CD8-positive, alpha-beta memory T cell (primary cell): ENCODE results near the gene LDHB. TPM values are rescaled to one million over a fixed set of nuclear protein-coding genes. Genes with fewer than 3 reads are reported as not detected.
A peak's percentile ranks its signal among the peaks of the same experiment; 100 is the strongest.

Source experiments
- CTCF ChIA-PET: fragments of 350-600 bp; sonication (Branson Sonifier 250); formaldehyde crosslinking; loops from one replicate; lab custom pipeline; 2021; ENCODE audit warnings: antibody characterized with exemption; lab: Charles Lee
- POLR2A ChIA-PET: fragments of 350-600 bp; sonication (Branson Sonifier 250); formaldehyde crosslinking; loops from one replicate; lab custom pipeline; 2021; ENCODE audit warnings: antibody characterized with exemption; lab: Charles Lee
- DNase-seq, 5 donors: peaks; one replicate each; pipeline versions ENCODE4 v3.0.0 to v3.0.0-alpha.2; 2020 to 2022; ENCODE audit warnings: mixed read lengths in 1 of 5
- H3K27ac ChIP-seq: one replicate; pipeline ENCODE4 v1.7.0; 2013; ENCODE audit warnings: low read depth, mild to moderate bottlenecking, low read length, moderate library complexity
- H3K27me3 ChIP-seq: 2 replicates; pipeline ENCODE4 v1.7.0; 2013; ENCODE audit warnings: low read length, mild to moderate bottlenecking; ENCODE audit not compliant: insufficient read depth, poor library complexity, severe bottlenecking
- H3K36me3 ChIP-seq: 2 replicates; pipeline ENCODE4 v1.7.0; 2013; ENCODE audit warnings: mild to moderate bottlenecking, low read length, moderate library complexity; ENCODE audit not compliant: insufficient read depth
- H3K4me1 ChIP-seq: 2 replicates; pipeline ENCODE4 v1.7.0; 2013; ENCODE audit warnings: mild to moderate bottlenecking, low read length, moderate library complexity; ENCODE audit not compliant: insufficient read depth
- H3K4me3 ChIP-seq: 2 replicates; pipeline ENCODE4 v1.7.0; 2013; ENCODE audit warnings: mild to moderate bottlenecking, low read length
- H3K9me3 ChIP-seq: 2 replicates; pipeline ENCODE4 v1.7.0; 2013; ENCODE audit warnings: mild to moderate bottlenecking, low read length
- H3K27ac Mint-ChIP-seq, 8 donors: one replicate each; pipeline ENCODE4 v1.8.0; 2020 to 2021; ENCODE audit warnings: mixed read lengths in 8 of 8, mild to moderate bottlenecking in 6 of 8, inconsistent platforms in 3 of 8, moderate library complexity in 3 of 8
- H3K27me3 Mint-ChIP-seq, 2 donors: one replicate each; pipeline ENCODE4 v1.8.0; 2020 to 2021; ENCODE audit warnings: mixed read lengths in 2 of 2, mild to moderate bottlenecking in 1 of 2, moderate library complexity in 1 of 2
- H3K36me3 Mint-ChIP-seq, 3 donors: one replicate each; pipeline ENCODE4 v1.8.0; 2020 to 2021; ENCODE audit warnings: mixed read lengths in 3 of 3, inconsistent platforms in 1 of 3, mild to moderate bottlenecking in 1 of 3
- H3K4me1 Mint-ChIP-seq, 3 donors: one replicate each; pipeline ENCODE4 v1.8.0; 2020 to 2021; ENCODE audit warnings: mixed read lengths in 3 of 3, inconsistent platforms in 1 of 3, mild to moderate bottlenecking in 1 of 3
- H3K4me3 Mint-ChIP-seq, 7 donors: one replicate each; pipeline ENCODE4 v1.8.0; 2020 to 2021; ENCODE audit warnings: mixed read lengths in 7 of 7, mild to moderate bottlenecking in 6 of 7, moderate library complexity in 4 of 7, inconsistent platforms in 2 of 7
- H3K9me3 Mint-ChIP-seq, 5 donors: one replicate each; pipeline ENCODE4 v1.8.0; 2020 to 2022; ENCODE audit warnings: mixed read lengths in 5 of 5, mild to moderate bottlenecking in 3 of 5, moderate library complexity in 2 of 5, inconsistent platforms in 1 of 5
- polyA plus RNA-seq: library from polyadenylated mRNA; unstranded; fragments of 300-500 nt; fragmentation: Illumina TruSeq; gene quantifications from one replicate; pipeline ENCODE4 v1.2.3, GENCODE V29; 2021
- total RNA-seq, 2 experiments: library from RNA; stranded (reverse); gene quantifications; one replicate each; pipeline ENCODE4 v1.2.3, GENCODE V29; 2021

The LDHB gene
- total and polyA plus RNA-seq, 3 experiments from 2014 or later, result 1,224 to 1,721 (median 1,700) TPM

DNA sequence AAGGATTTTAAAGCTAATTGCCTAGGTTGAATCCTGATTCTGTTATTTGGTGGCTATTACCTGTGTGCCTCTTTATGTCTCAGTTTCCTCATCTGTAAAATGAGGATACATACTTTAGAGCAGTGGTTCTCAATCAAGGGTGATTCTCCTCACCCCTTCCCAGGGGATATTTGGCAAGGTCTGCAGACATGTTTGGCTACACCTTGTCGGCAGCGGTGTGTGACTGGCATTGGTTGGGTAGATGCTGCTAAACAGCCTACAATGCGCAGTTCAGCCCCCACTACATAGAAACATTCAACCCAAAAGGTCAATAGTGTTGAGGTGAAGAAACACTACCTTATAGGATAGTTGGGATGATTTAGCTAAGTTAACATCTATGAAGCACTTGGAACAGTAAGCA, 23.4 kb downstream of the LDHB start:
- peaks cover 24 to 68% (median 24%) of the 10 kb centered on the region in 3 donors for H3K36me3 Mint-ChIP-seq
- ChIA-PET CTCF (no interaction called here), POLR2A (no interaction called here)
- peaks cover 0 to 2% (median 0%) of the 10 kb centered on the region in 5 donors for H3K9me3 Mint-ChIP-seq
- H3K4me1 Mint-ChIP-seq, result peaks cover 16 to 27% (median 22%) of the 10 kb centered on the region in 3 donors
- H3K27me3 Mint-ChIP-seq, result no peaks in the 10 kb centered on the region
- no peak for DNase-seq
- Histone ChIP-seq H3K4me3 (no peak overlapping the region), H3K27me3 (no peaks in the 10 kb centered on the region), H3K36me3 (peaks cover 31% of the 10 kb centered on the region), H3K4me1 (peaks cover 9% of the 10 kb centered on the region), H3K9me3 (no peaks in the 10 kb centered on the region), H3K27ac (no peak overlapping the region)
- no peak overlapping the region for H3K4me3 Mint-ChIP-seq
- peak overlapping the region in 3 of 8 donors; percentile 32 to 46 (median 33) for H3K27ac Mint-ChIP-seq

DNA sequence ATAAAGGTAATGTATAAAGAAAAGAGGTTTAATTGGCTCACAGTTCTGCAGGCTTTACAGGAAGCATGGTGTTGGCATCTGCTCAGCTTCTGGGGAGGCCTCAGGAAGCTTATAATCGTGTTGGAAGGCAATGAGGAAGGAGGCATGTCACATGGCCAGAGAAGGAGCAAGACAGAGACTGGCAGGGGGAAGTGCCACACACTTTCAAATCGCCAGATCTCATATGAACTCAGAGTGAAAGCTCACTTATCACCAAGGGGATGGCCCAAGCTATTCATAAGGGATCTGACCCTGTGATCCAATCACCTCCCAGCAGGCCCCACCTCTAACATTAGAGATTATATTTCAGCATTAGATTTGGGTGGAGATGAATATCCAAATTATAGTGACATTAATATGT, 26.3 kb downstream of the LDHB start:
- peaks cover 0 to 5% (median 3%) of the 10 kb centered on the region in 3 donors for H3K4me1 Mint-ChIP-seq
- H3K9me3 Mint-ChIP-seq, result peaks cover 0 to 2% (median 0%) of the 10 kb centered on the region in 5 donors
- H3K9me3 ChIP-seq, result no peaks in the 10 kb centered on the region
- no peak overlapping the region for H3K4me3 Mint-ChIP-seq
- ChIA-PET CTCF (interaction anchor here (1.2 kb wide), 2 partner anchors 10 to 49 kb away, joined by 3 to 4 read pairs; no protein-coding TSS in a partner anchor), POLR2A (interaction anchor here (0.8 kb wide), 1 partner anchor 118 kb away, joined by 3 read pairs; no protein-coding TSS in a partner anchor)
- H3K4me1 ChIP-seq, result no peaks in the 10 kb centered on the region
- peaks cover 26 to 46% (median 28%) of the 10 kb centered on the region in 3 donors for H3K36me3 Mint-ChIP-seq
- H3K4me3 ChIP-seq, result no peak overlapping the region
- no peak for DNase-seq
- H3K27me3 Mint-ChIP-seq, result no peaks in the 10 kb centered on the region
- no peak overlapping the region for H3K27ac ChIP-seq
- peak overlapping the region in 2 of 8 donors; percentile 29 to 44 for H3K27ac Mint-ChIP-seq
- no peaks in the 10 kb centered on the region for H3K27me3 ChIP-seq
- peaks cover 16% of the 10 kb centered on the region for H3K36me3 ChIP-seq

DNA sequence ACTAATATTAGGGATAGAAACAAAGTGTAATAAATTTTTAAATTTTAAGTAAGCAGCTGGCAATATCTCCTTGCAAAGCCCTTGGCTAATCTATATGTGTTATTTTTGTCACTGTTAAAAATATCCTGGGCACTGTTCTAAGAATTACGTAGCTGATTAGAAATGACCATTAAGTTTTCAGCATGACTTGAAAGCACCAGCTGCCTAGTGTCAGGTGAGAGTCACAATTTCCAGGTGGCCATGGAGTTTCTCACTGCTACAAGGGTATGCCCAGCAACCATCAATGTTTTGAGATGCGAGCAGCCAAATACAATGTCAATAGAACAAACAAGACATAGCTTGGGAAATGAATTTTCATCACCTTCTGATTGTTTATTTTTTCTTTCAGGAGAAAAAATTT, 29.7 kb downstream of the LDHB start:
- no peaks in the 10 kb centered on the region for H3K27me3 ChIP-seq
- Mint-ChIP-seq H3K36me3 (peaks cover 11 to 22% (median 17%) of the 10 kb centered on the region in 3 donors), H3K4me3 (no peak overlapping the region), H3K4me1 (peaks cover 0 to 5% (median 3%) of the 10 kb centered on the region in 3 donors), H3K27ac (no peak overlapping the region), H3K9me3 (peaks cover 0 to 3% (median 0%) of the 10 kb centered on the region in 5 donors), H3K27me3 (no peaks in the 10 kb centered on the region)
- H3K4me3 ChIP-seq, result no peak overlapping the region
- H3K9me3 ChIP-seq, result no peaks in the 10 kb centered on the region
- no peak overlapping the region for H3K27ac ChIP-seq
- H3K36me3 ChIP-seq, result no peaks in the 10 kb centered on the region
- CTCF ChIA-PET, result no interaction called here
- POLR2A ChIA-PET, result no interaction called here
- no peaks in the 10 kb centered on the region for H3K4me1 ChIP-seq
- no peak for DNase-seq

DNA sequence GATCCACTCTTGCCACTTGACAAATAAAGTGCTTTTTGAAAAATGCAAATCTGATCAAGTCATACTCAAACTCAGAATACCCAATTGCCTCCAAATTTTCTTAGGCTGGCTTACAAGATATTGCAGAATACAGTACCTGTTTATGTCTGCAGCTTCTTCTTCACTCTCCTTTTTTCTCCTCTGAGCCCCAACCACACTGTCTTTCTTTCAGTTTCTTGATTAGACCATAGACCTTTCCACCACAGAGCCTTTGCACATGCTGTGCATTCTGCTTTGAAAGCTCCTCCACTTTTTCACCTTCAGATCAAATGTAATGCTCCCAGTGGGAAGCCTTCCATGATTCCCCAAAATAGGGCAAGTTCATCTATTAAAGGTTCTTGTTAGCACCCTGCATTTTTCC, 39.1 kb downstream of the LDHB start:
- H3K36me3 ChIP-seq, result no peaks in the 10 kb centered on the region
- no peak overlapping the region for H3K27ac ChIP-seq
- Mint-ChIP-seq H3K36me3 (peaks cover 1 to 18% (median 4%) of the 10 kb centered on the region in 3 donors), H3K4me1 (peaks cover 40 to 53% (median 50%) of the 10 kb centered on the region in 3 donors), H3K4me3 (no peak overlapping the region), H3K27me3 (no peaks in the 10 kb centered on the region), H3K9me3 (peaks cover 0 to 8% (median 0%) of the 10 kb centered on the region in 5 donors), H3K27ac (peak overlapping the region in 5 of 8 donors; percentile 17 to 74 (median 37))
- CTCF ChIA-PET, result interaction anchor here (2.1 kb wide), 1 partner anchor 59 kb away, joined by 5 read pairs; no protein-coding TSS in a partner anchor
- peaks cover 36% of the 10 kb centered on the region for H3K4me1 ChIP-seq
- DNase-seq, result no peak
- H3K4me3 ChIP-seq, result no peak overlapping the region
- POLR2A ChIA-PET, result no interaction called here
- H3K9me3 ChIP-seq, result no peaks in the 10 kb centered on the region
- H3K27me3 ChIP-seq, result no peaks in the 10 kb centered on the region

DNA sequence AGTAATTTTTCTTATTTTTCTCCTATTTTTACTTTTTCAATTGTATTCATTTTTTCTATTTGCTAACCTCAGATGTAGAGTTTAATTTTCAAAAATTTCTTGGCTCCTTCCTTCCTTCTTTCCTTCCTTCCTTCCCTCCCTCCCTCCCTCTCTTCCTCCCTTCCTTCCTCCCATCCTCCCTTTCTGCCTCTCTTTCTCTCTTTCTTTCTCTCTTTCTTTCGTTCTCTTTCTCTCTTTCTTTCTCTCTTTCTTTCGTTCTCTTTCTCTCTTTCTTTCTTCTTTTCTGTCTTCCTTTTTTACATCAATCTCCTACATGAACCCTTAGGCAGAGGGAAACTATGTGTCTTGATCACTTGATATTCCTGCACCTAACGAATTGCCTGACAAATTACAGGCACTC, 40.6 kb downstream of the LDHB start:
- Histone ChIP-seq H3K4me3 (no peak overlapping the region), H3K9me3 (no peaks in the 10 kb centered on the region), H3K27me3 (no peaks in the 10 kb centered on the region), H3K4me1 (peaks cover 49% of the 10 kb centered on the region), H3K36me3 (no peaks in the 10 kb centered on the region), H3K27ac (no peak overlapping the region)
- ChIA-PET CTCF (no interaction called here), POLR2A (no interaction called here)
- Mint-ChIP-seq H3K4me3 (no peak overlapping the region), H3K36me3 (peaks cover 1 to 22% (median 4%) of the 10 kb centered on the region in 3 donors), H3K4me1 (peaks cover 47 to 65% (median 58%) of the 10 kb centered on the region in 3 donors), H3K27me3 (no peaks in the 10 kb centered on the region), H3K9me3 (peaks cover 0 to 8% (median 0%) of the 10 kb centered on the region in 5 donors), H3K27ac (peak overlapping the region in 5 of 8 donors; percentile 10 to 89 (median 74))
- DNase-seq, result no peak

DNA sequence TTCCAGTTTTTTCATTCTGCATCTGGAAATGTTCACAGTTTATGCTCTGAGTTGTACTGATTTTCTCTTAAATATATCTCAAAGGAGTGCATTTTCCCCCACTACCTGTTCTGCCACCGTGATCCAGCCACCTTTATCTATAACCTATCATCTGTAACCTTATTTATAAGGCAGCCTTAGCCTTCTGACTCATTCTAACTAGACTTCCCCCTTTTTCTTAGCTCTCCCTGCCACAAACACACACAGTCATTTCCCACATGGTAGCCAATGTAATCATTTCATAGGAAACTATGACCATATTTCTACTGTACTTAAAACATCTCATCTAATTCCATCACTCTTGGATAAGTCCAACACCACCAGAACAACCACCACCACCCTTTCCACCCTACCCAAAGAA, 42.2 kb downstream of the LDHB start:
- DNase-seq, result peak in 1 of 5 donors; percentile 11
- Histone ChIP-seq H3K27ac (no peak overlapping the region), H3K4me3 (peak overlapping the region; percentile 11), H3K9me3 (no peaks in the 10 kb centered on the region), H3K27me3 (no peaks in the 10 kb centered on the region), H3K36me3 (no peaks in the 10 kb centered on the region), H3K4me1 (peaks cover 49% of the 10 kb centered on the region)
- H3K4me3 Mint-ChIP-seq, result peak overlapping the region; percentile 2 to 61 (median 31)
- peaks cover 47 to 65% (median 58%) of the 10 kb centered on the region in 3 donors for H3K4me1 Mint-ChIP-seq
- peaks cover 1 to 22% (median 4%) of the 10 kb centered on the region in 3 donors for H3K36me3 Mint-ChIP-seq
- H3K27me3 Mint-ChIP-seq, result no peaks in the 10 kb centered on the region
- POLR2A ChIA-PET, result no interaction called here
- peaks cover 0 to 8% (median 0%) of the 10 kb centered on the region in 5 donors for H3K9me3 Mint-ChIP-seq
- H3K27ac Mint-ChIP-seq, result peak overlapping the region; percentile 30 to 90 (median 84)
- CTCF ChIA-PET, result no interaction called here

DNA sequence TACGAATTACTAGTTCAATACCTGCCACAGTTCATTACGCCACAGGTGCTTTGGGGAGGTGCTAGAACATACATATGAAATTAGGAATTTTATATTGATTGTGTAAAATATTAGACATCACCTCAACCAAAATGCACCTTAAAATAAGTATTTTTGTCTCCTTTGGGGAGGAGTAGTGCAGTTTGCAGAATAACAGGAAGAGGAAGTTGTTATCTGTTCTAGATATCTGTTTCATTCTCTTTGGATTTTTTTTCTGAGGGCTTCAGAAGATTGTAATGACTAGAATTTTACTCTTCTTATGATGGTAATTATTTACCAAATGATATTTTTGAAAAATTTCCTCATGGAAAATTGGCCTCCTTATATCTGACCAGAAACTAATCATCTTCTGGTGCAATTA, 43.1 kb downstream of the LDHB start:
- H3K4me1 ChIP-seq, result peaks cover 49% of the 10 kb centered on the region
- Mint-ChIP-seq H3K36me3 (peaks cover 1 to 18% (median 4%) of the 10 kb centered on the region in 3 donors), H3K4me1 (peaks cover 47 to 65% (median 56%) of the 10 kb centered on the region in 3 donors), H3K9me3 (peaks cover 0 to 6% (median 0%) of the 10 kb centered on the region in 5 donors), H3K27me3 (no peaks in the 10 kb centered on the region), H3K27ac (peak overlapping the region; percentile 54 to 90 (median 73)), H3K4me3 (peak overlapping the region; percentile 30 to 63 (median 40))
- CTCF ChIA-PET, result interaction anchor here (1.5 kb wide), 1 partner anchor 66 kb away, joined by 8 read pairs; no protein-coding TSS in a partner anchor
- peak in 1 of 5 donors; percentile 55 for DNase-seq
- POLR2A ChIA-PET, result no interaction called here
- H3K36me3 ChIP-seq, result no peaks in the 10 kb centered on the region
- peak overlapping the region; percentile 11 for H3K4me3 ChIP-seq
- H3K9me3 ChIP-seq, result no peaks in the 10 kb centered on the region
- H3K27me3 ChIP-seq, result no peaks in the 10 kb centered on the region
- H3K27ac ChIP-seq, result no peak overlapping the region

DNA sequence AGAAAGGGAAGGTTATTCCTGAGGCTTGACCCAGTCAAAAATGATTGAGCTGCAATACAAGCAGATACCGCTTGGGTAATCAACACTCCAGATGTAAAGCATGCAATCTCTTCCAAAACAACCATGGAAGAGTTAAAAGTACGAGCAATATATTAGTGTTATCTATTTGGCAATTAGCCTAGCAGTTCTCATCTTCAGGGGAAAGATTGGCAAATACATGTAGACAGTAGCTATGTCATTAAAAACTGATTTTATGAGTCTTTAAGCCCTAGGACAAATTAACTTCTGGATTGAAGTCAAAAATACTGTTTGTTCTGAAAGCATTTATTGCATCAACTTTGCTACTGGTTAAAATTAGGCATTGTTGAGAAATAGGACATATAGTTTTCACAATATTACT, 43.7 kb downstream of the LDHB start:
- H3K4me3 ChIP-seq, result peak overlapping the region; percentile 2
- ChIA-PET POLR2A (no interaction called here), CTCF (interaction anchor here (0.7 to 1.5 kb wide), 2 partner anchors 44 to 66 kb away, joined by 3 to 8 read pairs; partner anchors contain the start of gene LDHB)
- H3K9me3 ChIP-seq, result no peaks in the 10 kb centered on the region
- Mint-ChIP-seq H3K9me3 (peaks cover 0 to 5% (median 0%) of the 10 kb centered on the region in 5 donors), H3K4me1 (peaks cover 47 to 61% (median 54%) of the 10 kb centered on the region in 3 donors), H3K36me3 (peaks cover 1 to 18% (median 4%) of the 10 kb centered on the region in 3 donors), H3K27ac (peak overlapping the region in 4 of 8 donors; percentile 37 to 81 (median 60)), H3K4me3 (peak overlapping the region in 3 of 7 donors; percentile 9 to 61 (median 30)), H3K27me3 (no peaks in the 10 kb centered on the region)
- no peak overlapping the region for H3K27ac ChIP-seq
- H3K4me1 ChIP-seq, result peaks cover 49% of the 10 kb centered on the region
- H3K36me3 ChIP-seq, result no peaks in the 10 kb centered on the region
- no peaks in the 10 kb centered on the region for H3K27me3 ChIP-seq
- DNase-seq, result no peak
